SK-N-SH (cell line): ENCODE results near the gene SLC16A8. TPM values are rescaled to one million over a fixed set of nuclear protein-coding genes. Genes with fewer than 3 reads are reported as not detected.
"Not testable (repeated sequence)": the region's sequence is repeated elsewhere in the genome, so short reads cannot be mapped to it uniquely, and the experiment has no call there.

Source experiments
- CTCF ChIA-PET: fragments of 300-600, 350-600 bp; formaldehyde crosslinking; extraction: SDS; loops from one replicate; lab custom pipeline; 2021; lab: Yijun Ruan, JAX
- POLR2A ChIA-PET: fragments of 350-600 bp; sonication (Branson Sonifier 250); formaldehyde crosslinking; extraction: SDS; loops from one replicate; lab custom pipeline; 2020; ENCODE audit warnings: antibody characterized with exemption, inconsistent platforms; lab: Yijun Ruan, JAX
- DNase-seq: peaks from one replicate; pipeline ENCODE4 v3.0.0; 2012
- H2AFZ ChIP-seq: fragments of 200-600 bp; sonication (generic); 2 replicates; pipeline ENCODE4 v1.8.1; 2016; ENCODE audit warnings: antibody characterized with exemption, mild to moderate bottlenecking, low read depth
- H3F3A ChIP-seq: fragments of 200-600 bp; sonication (generic); replicated peaks from 2 replicates; pipeline ENCODE3; 2016; ENCODE audit warnings: antibody characterized with exemption, mild to moderate bottlenecking; ENCODE audit not compliant: insufficient read depth
- H3K27ac ChIP-seq, 2 experiments: fragments of 200-500 bp in 1 of 2; fragments of 200-600 bp in 1 of 2; sonication (Bioruptor generic) in 1 of 2; sonication (generic), shearing (Covaris generic) in 1 of 2; 2 replicates each; pipeline versions ENCODE4 v1.5.1 to v1.6.1; 2014 to 2016; ENCODE audit warnings: low read depth in 2 of 2, inconsistent platforms in 1 of 2, low read length in 1 of 2, mild to moderate bottlenecking in 1 of 2, mixed read lengths in 1 of 2
- H3K27me3 ChIP-seq: fragments of 200-600 bp; sonication (generic), shearing (Covaris generic); 2 replicates; pipeline ENCODE4 v1.6.1; 2016; ENCODE audit warnings: mixed run types; ENCODE audit not compliant: insufficient read depth
- H3K36me3 ChIP-seq, 2 experiments: fragments of 200-500 bp in 1 of 2; fragments of 200-600 bp in 1 of 2; sonication (Bioruptor generic) in 1 of 2; sonication (generic) in 1 of 2; replicated peaks in 1 of 2; 2 replicates each; pipeline versions ENCODE3 to v1.5.1; 2014 to 2016; ENCODE audit warnings: low read length in 1 of 2, mild to moderate bottlenecking in 1 of 2; ENCODE audit not compliant: insufficient read depth in 2 of 2, control insufficient read depth in 1 of 2
- H3K4me1 ChIP-seq, 2 experiments: fragments of 200-500 bp in 1 of 2; fragments of 200-600 bp in 1 of 2; sonication (Bioruptor generic) in 1 of 2; sonication (generic), shearing (Covaris generic) in 1 of 2; 2 replicates each; pipeline versions ENCODE4 v1.5.1 to v1.6.1; 2014 to 2016; ENCODE audit warnings: low read depth in 1 of 2, low read length in 1 of 2, mixed run types in 1 of 2; ENCODE audit not compliant: insufficient read depth in 2 of 2, control insufficient read depth in 1 of 2
- H3K4me2 ChIP-seq: fragments of 200-600 bp; sonication (generic), shearing (Covaris generic); 2 replicates; pipeline ENCODE4 v1.6.1; 2017; ENCODE audit warnings: mixed run types
- H3K4me3 ChIP-seq, 2 experiments: fragments of 200-500 bp in 1 of 2; fragments of 200-600 bp in 1 of 2; sonication (Bioruptor generic) in 1 of 2; sonication (generic), shearing (Covaris generic) in 1 of 2; 2 replicates each; pipeline versions ENCODE4 v1.5.1 to v1.8.1; 2014 to 2016; ENCODE audit warnings: low read depth in 2 of 2, inconsistent platforms in 1 of 2, low read length in 1 of 2, mild to moderate bottlenecking in 1 of 2, mixed read lengths in 1 of 2, moderate library complexity in 1 of 2
- H3K79me2 ChIP-seq: fragments of 200-600 bp; sonication (generic); 2 replicates; pipeline ENCODE4 v1.8.1; 2017; ENCODE audit warnings: mild to moderate bottlenecking; ENCODE audit not compliant: insufficient read depth
- H3K9ac ChIP-seq: fragments of 200-600 bp; sonication (generic); 2 replicates; pipeline ENCODE4 v1.6.1; 2017; ENCODE audit warnings: mixed run types
- H3K9me2 ChIP-seq: fragments of 200-600 bp; sonication (generic); 2 replicates; pipeline ENCODE4 v1.6.1; 2017; ENCODE audit warnings: mixed run types
- H3K9me3 ChIP-seq: fragments of 200-600 bp; sonication (generic); 2 replicates; pipeline ENCODE4 v1.6.1; 2017; ENCODE audit warnings: mixed run types, mild to moderate bottlenecking, moderate library complexity
- H4K20me1 ChIP-seq: fragments of 200-600 bp; sonication (generic); 2 replicates; pipeline ENCODE4 v1.6.1; 2017; ENCODE audit warnings: mild to moderate bottlenecking, mixed run types; ENCODE audit not compliant: insufficient read depth
- CHD2 ChIP-seq: fragments of 150-350 bp; IDR thresholded peaks from 2 replicates; pipeline ENCODE4 v1.6.1; 2018; ENCODE audit warnings: low read length; ENCODE audit not compliant: partially characterized antibody
- ELF1 ChIP-seq: IDR thresholded peaks from 2 replicates; pipeline ENCODE4 v1.4.0; 2012
- EZH2phosphoT487 ChIP-seq: fragments of 200-600 bp; sonication (generic); IDR thresholded peaks from 2 replicates; pipeline ENCODE4 v1.6.1; 2017; ENCODE audit warnings: low read depth, mixed run types, mild to moderate bottlenecking, antibody characterized with exemption, moderate library complexity, borderline replicate concordance
- POLR2AphosphoS5 ChIP-seq: IDR thresholded peaks from 2 replicates; pipeline ENCODE4 v1.6.1; 2012; ENCODE audit warnings: low read depth, low read length
- RCOR1 ChIP-seq: fragments of 150-350 bp; IDR thresholded peaks from 2 replicates; pipeline ENCODE4 v1.6.1; 2017; ENCODE audit warnings: antibody characterized with exemption, low read length
- TAF1 ChIP-seq: IDR thresholded peaks from 2 replicates; pipeline ENCODE4 v1.6.1; 2012; ENCODE audit warnings: low read depth, mild to moderate bottlenecking, low read length, moderate library complexity, borderline replicate concordance
- YY1 ChIP-seq: IDR thresholded peaks from 2 replicates; pipeline ENCODE4 v1.4.0; 2012; ENCODE audit warnings: low read depth, mild to moderate bottlenecking
- WGBS: methylation state at CpG from one replicate; pipeline ENCODE4 v1.1.6; 2017; ENCODE audit warnings: low lambda C conversion rate; 5-methylcytosine and 5-hydroxymethylcytosine counted together
- polyA plus RNA-seq, 3 experiments: library from polyadenylated mRNA; depleted of rRNA; stranded (reverse); fragments of >200 nt; gene quantifications; 2 replicates each; pipeline ENCODE4 v1.2.3, GENCODE V29; 2012
- TF ChIP-seq, protein P1 (sequence below): fragments of 150-350 bp; IDR thresholded peaks from 2 replicates; pipeline ENCODE4 v1.6.1; 2017; ENCODE audit warnings: antibody characterized with exemption, low read length, low read depth, borderline replicate concordance

SLC16A8 gene
- polyA plus RNA-seq, 1 of the 3 experiments (the other 2 are of a cell fraction) = not detected

DNA sequence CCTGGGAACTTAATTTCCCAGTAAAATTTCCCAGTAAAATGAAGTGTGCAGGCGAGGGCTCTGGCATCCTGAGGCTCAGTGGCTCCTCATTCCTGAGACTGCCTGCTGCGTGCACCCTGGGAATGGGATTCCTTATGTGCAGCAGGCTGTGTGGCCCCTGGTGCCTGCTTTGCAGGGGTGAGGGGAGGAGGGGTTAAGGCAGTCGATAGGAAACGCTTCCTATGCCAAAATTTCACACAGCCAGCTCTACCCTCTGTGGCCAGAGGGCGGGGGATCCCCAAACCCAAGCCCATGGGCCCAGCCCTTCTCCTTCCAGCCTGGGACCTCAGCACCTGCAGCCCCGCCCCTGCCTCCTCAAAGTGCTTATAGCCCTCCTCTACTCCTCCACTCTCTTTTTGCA is 38.6 kb upstream of the SLC16A8 start:
- H3K4me3 ChIP-seq = no peak overlapping the region
- no peak overlapping the region for H3K27ac ChIP-seq
- H3K27me3 ChIP-seq = no peaks in the 10 kb centered on the region
- no peak overlapping the region for H3K4me2 ChIP-seq
- H2AFZ ChIP-seq = no peak overlapping the region
- H3K9me2 ChIP-seq = no peaks in the 10 kb centered on the region
- ChIA-PET POLR2A (no interaction called here), CTCF (interaction anchor here (3.8 kb wide), 1 partner anchor 8 kb away, joined by 17 read pairs; no protein-coding TSS in a partner anchor)
- WGBS = 60% methylated on average over 1 of the region's 6 CpGs
- no peaks in the 10 kb centered on the region for H3K9me3 ChIP-seq
- no peak overlapping the region for H3K9ac ChIP-seq
- H3K79me2 ChIP-seq = no peaks in the 10 kb centered on the region
- no peaks in the 10 kb centered on the region for H3K36me3 ChIP-seq
- no peak for TF ChIP-seq EZH2phosphoT487
- TF ChIP-seq, protein P1, sequence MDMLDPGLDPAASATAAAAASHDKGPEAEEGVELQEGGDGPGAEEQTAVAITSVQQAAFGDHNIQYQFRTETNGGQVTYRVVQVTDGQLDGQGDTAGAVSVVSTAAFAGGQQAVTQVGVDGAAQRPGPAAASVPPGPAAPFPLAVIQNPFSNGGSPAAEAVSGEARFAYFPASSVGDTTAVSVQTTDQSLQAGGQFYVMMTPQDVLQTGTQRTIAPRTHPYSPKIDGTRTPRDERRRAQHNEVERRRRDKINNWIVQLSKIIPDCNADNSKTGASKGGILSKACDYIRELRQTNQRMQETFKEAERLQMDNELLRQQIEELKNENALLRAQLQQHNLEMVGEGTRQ = no peak
- no peak for TF ChIP-seq ELF1
- TF ChIP-seq RCOR1 = no peak
- TF ChIP-seq CHD2 = no peak
- DNase-seq = no peak
- H3F3A ChIP-seq = no peaks in the 10 kb centered on the region
- H3K4me1 ChIP-seq = no peaks in the 10 kb centered on the region
- H4K20me1 ChIP-seq = no peaks in the 10 kb centered on the region

DNA sequence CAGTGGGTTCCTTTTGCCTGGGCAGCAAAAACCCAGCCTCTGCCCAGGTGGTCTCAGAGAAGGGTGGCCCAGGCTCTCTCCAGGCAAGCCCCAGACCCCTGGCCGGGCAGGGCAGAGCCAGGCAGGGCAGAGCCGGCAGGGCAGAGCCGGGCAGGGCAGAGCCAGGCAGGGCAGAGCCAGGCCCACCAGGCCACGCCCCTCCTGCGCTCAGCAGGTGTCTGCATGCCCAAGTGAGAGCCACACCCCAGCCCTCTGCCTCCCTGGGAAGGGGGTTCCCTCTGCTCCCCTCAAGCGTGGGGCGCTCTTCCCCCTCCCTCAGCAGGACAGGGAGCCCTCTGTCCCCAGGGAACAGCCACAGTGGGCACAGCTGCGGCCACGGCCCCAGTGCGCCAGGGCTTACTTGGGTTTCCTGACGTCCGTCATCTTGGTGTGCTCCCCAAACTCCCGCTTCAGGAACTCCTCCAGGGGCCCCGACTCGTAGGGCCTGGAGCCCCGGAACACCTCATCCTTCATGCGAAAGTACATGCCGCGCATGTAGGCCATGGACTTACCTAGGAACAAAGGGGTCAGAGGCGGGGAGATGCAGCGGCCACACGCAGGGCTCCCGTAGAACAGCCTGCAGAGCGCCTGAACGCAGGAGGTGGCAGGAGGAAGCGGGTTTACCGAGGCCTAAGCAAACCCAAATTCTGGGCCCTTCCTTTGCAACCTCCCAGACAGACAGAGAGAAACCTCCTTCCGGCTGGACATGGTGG is 36.6 kb upstream of the SLC16A8 start:
- Histone ChIP-seq H3K36me3 (no peaks in the 10 kb centered on the region), H2AFZ (no peak overlapping the region), H3K4me2 (no peak overlapping the region), H3K79me2 (no peaks in the 10 kb centered on the region), H3K4me1 (no peaks in the 10 kb centered on the region), H4K20me1 (no peaks in the 10 kb centered on the region), H3F3A (no peaks in the 10 kb centered on the region), H3K9me2 (no peaks in the 10 kb centered on the region), H3K27me3 (no peaks in the 10 kb centered on the region), H3K9me3 (no peaks in the 10 kb centered on the region), H3K9ac (no peak overlapping the region), H3K27ac (no peak overlapping the region), H3K4me3 (no peak overlapping the region)
- WGBS = 85% methylated on average over 8 of the region's 28 CpGs
- CTCF ChIA-PET = no interaction called here
- TF ChIP-seq RCOR1 = no peak
- no peak for TF ChIP-seq TAF1
- no peak for TF ChIP-seq POLR2AphosphoS5
- TF ChIP-seq YY1 = no peak
- POLR2A ChIA-PET = no interaction called here
- no peak for DNase-seq

DNA sequence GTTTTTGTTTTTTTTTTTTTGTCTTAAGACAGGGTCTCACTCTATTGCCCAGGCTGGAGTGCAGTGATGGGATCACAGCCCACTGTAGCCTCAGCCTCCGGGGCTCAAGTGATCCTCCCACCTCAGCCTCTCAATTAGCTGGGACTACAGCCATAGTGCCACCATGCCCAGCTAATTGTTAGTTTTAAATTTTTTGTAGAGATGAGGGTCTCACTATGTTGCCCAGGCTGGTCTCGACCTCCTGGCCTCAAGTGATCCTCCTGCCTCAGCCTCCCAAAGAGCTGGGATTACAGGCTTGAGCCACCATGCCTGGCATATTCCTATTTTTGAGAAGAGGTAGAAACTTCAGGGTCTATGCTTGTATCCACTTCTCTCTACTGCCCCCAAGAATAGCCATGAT is 34.8 kb upstream of the SLC16A8 start:
- H3K79me2 ChIP-seq, H3K36me3 ChIP-seq, H2AFZ ChIP-seq, H4K20me1 ChIP-seq, DNase-seq, H3K27ac ChIP-seq, H3K4me2 ChIP-seq, H3K9me2 ChIP-seq, H3F3A ChIP-seq, POLR2A ChIA-PET, H3K9ac ChIP-seq, H3K4me3 ChIP-seq, H3K9me3 ChIP-seq, H3K4me1 ChIP-seq, H3K27me3 ChIP-seq: not testable (repeated sequence)
- WGBS = 100% methylated on average over 1 of the region's 2 CpGs
- CTCF ChIA-PET = interaction anchor here (0.6 kb wide), 1 partner anchor 16 kb away, joined by 3 read pairs; no protein-coding TSS in a partner anchor
